Stimulated activated CD8-positive, alpha-beta memory T cell treated with anti-CD3 and anti-CD28 coated beads, Interleukin-4, amount 100 ng/mL, for 1 hour (primary cell): ENCODE measurements around the gene ALPL.
"Not testable (repeated sequence)": the region's sequence is repeated elsewhere in the genome, so short reads cannot be mapped to it uniquely, and the experiment has no call there.

Experiments
- DNase-seq, 2 donors: peaks; one replicate each; pipeline ENCODE4 v3.0.0-alpha.2; 2020; ENCODE audit warnings: low read depth in 2 of 2, low spot score in 1 of 2

Gene ALPL

GRCh38 chr1:21553116-21553926 lies 44.1 kb downstream of the ALPL start:
- DNase-seq, result no peak

DNA sequence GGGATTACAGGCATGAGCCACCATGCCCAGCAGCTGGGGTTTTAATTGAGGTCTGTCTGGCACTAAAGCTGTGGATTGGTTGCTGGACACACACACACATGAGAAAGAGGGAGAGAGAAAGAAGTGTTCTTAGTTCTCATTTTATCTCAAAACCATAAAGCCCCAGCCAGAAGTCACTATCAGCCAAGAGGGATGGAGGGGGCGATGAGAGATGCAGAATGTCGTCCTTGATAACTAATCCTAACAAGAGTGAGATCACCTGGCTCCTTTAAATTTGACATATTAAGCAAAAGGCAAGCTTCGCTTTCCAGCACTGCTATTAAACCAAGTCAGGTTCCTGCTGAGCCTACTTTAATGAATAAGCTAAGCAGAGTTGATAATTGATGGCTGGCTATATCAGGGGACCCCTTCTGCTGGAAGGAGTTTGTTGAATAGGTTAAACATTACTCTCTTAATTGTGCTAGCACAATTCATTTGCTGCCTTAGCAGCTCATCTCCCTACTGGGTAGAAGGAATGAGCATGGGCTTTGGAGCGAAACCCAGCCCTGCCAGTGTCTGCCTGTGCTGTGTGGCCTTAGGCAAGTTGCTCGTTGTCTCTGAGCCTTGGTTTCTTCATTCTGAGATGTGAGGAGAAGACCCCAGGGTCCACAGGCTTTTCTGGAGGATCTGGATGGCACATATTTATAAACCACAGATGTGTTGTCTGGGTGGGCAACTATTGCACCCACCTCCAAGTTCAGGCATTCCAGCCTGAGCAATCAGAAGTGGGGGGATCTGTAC lies 50.8 kb downstream of the ALPL start:
- DNase-seq, result no peak

- DNase-seq, result no peak
Observed at GRCh38 chr1:21560916-21561638, 51.9 kb downstream of the ALPL start.

GRCh38 chr1:21562896-21563295 lies 53.7 kb downstream of the ALPL start:
- DNase-seq, result no peak

GRCh38 chr1:21563971-21564370 lies 54.7 kb downstream of the ALPL start:
- DNase-seq, result no peak

DNA sequence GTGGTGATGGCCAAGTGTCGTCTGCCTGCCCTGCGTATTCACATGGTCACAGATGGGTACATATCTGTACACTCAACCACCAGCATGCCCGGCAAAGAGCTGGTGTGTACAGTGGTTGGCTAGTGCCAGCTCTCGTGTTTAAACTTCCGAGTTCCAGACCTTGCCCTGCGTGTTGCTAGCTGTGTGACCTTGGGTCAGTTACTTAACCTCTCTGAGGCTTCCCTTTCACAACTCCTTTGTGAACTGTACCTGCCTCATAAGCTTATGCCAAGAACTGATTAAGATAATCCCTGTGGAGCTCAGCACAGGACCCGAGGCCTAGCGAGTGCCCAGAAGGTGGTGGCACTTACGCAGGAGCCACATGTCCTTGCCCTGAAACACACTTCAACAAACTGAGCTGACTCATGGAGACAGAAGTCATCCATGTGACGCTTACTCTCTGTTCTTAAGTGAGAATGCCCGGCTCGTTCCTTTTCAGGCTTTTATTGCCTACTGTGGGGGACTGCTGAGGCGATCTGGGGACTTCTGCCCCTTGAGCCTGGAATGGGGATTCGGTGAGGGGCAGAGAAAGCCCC lies 55.4 kb downstream of the ALPL start:
- DNase-seq, result no peak

DNA sequence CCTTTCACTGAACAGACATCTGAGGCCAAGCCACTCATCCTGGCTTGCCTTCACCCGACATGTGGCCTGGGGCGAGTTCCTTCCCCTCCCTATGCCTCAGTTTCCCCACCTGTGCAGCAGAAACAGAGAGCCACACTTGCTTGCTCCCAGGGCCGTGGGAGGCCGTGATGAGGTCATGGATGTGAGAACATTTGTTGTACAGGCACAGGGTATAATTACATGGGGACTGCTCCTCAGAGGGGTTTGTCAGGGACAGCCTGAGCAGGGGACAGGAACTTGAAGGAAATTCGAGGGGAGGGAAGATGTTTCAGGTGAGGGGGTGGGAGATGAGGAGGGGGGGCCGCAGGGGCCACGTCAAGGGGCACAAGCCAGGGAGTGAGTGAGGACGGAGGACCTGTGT lies 56.1 kb downstream of the ALPL start:
- no peak for DNase-seq

- DNase-seq, result not testable (repeated sequence)
Observed at GRCh38 chr1:21566361-21566760, 57.1 kb downstream of the ALPL start.

- no peak for DNase-seq
Observed at GRCh38 chr1:21567241-21568005, 58.2 kb downstream of the ALPL start.

DNA sequence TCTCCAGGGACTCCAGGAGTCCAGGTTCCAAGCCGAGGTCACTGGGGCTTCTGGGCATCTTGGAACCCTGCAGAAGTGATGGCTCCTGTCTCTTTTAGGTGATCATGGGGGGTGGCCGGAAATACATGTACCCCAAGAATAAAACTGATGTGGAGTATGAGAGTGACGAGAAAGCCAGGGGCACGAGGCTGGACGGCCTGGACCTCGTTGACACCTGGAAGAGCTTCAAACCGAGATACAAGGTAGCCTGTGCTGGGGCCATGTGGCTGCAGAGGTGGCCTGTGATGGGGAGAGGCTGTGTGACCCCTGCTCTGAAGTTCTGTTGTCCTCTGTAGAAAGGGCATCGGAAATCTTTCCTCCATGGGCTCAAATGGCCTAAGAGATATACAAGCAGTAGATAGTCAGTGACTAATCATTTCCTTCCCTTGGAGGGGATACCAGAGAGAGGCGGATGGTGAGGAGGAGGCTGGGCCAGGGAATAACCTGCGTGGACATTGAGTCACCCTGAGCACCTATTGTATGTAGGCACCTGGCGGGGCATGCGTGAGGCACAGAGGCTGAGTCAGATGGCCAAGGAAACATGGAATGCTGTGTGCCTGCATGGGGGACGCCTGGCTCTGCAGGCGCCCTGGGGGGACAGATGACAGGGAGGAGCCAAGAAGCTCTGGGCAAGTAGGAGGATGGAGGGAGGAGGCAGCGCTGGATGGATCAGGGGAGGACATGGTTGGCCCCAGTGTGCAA lies 59.0 kb downstream of the ALPL start:
- no peak for DNase-seq

GRCh38 chr1:21568809-21569385 lies 59.7 kb downstream of the ALPL start:
- no peak for DNase-seq

DNA sequence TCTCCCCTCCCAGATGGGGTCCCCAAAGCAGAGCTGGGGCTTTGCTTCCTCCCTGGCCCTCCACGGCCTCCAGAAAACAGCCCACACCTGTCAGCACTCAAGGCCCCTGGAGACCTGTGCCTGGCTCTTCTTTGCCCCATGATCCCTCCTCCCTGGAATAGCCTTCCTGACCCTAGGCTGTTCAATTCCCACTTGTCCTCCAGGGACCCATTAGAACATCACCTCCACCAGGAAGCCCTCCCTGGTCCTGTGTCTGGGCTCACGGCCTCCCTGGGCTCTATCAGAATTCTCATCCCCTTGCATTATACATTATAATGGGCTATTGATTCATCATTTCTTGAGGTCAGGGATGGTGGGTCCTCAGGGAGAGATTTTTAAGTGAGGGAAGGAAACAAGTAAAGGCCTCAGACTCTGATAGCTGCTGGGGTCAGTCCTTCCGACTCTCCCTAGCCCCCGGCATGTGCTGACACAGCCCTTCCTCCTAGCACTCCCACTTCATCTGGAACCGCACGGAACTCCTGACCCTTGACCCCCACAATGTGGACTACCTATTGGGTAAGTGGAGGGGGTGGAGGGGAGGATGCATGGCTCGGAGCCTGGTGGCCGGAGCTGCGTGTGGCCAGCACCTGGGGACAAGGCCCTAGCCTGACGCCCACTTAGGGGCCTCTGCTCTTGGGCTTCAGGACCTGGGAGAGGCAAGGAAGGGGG lies 60.8 kb downstream of the ALPL start:
- DNase-seq, result no peak

- no peak for DNase-seq
Observed at GRCh38 chr1:21570528-21570875, 61.3 kb downstream of the ALPL start.

DNA sequence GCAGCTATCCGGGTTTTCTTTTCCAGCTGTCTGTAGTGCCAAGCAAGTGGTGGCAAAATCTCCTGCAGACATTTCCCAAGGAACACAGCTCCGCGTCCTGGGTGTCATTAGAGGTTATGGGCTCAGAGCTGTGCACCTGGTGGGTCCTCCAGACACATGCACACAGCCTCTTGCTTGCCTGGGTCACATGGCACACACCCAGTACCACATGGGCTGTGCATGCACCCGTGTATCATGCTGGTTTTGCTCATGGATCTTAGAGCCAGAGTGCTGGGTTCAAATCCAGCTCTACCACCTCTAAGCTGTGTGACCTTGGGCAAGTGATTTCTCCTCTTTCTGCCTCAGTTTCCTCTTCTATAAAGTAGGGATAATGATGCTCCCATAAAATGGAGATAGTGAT lies 61.7 kb downstream of the ALPL start:
- no peak for DNase-seq

- DNase-seq, result no peak
Observed at GRCh38 chr1:21572221-21572620, 63.0 kb downstream of the ALPL start.

DNA sequence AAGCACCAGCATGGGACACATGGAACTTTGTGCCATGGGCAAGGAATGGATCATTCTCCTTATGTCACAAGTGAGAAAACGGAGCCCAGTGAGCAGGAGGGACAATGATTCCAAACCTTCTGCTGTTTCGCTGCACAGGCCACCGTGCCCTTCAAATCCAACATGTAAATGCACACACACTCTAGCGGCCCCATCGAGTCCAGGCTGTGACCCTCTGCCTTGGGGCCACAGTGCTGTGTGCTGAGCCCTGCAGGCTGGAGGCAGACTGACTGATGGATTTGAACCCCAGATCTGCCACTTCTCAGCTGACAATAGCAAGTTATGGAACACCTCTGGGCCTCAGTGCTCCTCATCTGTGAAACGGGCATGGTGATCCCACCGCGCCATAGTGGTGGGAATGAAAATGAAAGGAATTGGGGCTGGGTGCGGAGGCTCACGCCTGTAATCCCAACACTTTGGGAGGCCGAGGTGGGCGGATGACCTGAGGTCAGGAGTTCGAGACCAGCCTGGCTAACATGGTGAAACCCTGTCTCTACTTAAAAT lies 63.6 kb downstream of the ALPL start:
- no peak for DNase-seq

DNA sequence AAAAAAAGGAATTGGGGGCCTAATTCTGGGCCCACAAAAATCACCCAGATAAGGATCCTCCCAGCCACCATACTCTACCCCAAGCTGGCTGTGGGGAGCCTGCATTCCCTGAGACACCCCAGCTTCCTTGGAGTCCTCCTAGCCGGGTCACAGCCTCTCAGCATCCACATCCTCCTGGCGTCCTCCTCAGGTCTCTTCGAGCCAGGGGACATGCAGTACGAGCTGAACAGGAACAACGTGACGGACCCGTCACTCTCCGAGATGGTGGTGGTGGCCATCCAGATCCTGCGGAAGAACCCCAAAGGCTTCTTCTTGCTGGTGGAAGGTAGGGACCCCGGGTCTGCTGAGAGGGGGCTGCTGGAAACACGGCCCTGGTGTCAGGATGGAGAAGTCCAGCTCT lies 64.3 kb downstream of the ALPL start:
- no peak for DNase-seq

- DNase-seq, result no peak
Observed at GRCh38 chr1:21573971-21574465, 64.8 kb downstream of the ALPL start.
